ENCODE data around the gene PARD3.

PARD3 gene

GRCh38 chr10:34168439-34168838 is 646.7 kb downstream of the PARD3 start:
- POLR2A ChIA-PET, result no interaction called here
- CTCF ChIA-PET, result no interaction called here
- DNase-seq (ENCODE audit: extremely low spot score), result no peak
- TF ChIP-seq FOXA1 (IDR thresholded peaks at IDR 0.05), result no peak
- no peak for TF ChIP-seq LEF1 (IDR thresholded peaks at IDR 0.05; ENCODE audit: borderline replicate concordance)
- TF ChIP-seq CTBP1 (IDR thresholded peaks at IDR 0.05; ENCODE audit: borderline replicate concordance), result no peak
- no peak for TF ChIP-seq FOXM1 (IDR thresholded peaks at IDR 0.05; ENCODE audit: borderline replicate concordance)
- TF ChIP-seq NFRKB (IDR thresholded peaks at IDR 0.05), result no peak
- TF ChIP-seq SP1 (IDR thresholded peaks at IDR 0.05), result no peak
- no peak for TF ChIP-seq TARDBP (IDR thresholded peaks at IDR 0.05)

- POLR2A ChIA-PET, result no interaction called here
- DNase-seq (ENCODE audit: extremely low spot score), result no peak
- CTCF ChIA-PET, result no interaction called here
- TF ChIP-seq ELF4 (IDR thresholded peaks at IDR 0.05) (no peak), FOXM1 (IDR thresholded peaks at IDR 0.05; ENCODE audit: borderline replicate concordance) (no peak), ARNT (IDR thresholded peaks at IDR 0.05) (no peak), TARDBP (IDR thresholded peaks at IDR 0.05) (no peak), PKNOX1 (IDR thresholded peaks at IDR 0.05) (no peak), SP1 (IDR thresholded peaks at IDR 0.05) (no peak), FOXK2 (IDR thresholded peaks at IDR 0.05) (no peak), BHLHE40 (IDR thresholded peaks at IDR 0.05; ENCODE audit: borderline replicate concordance) (no peak), FOXA1 (IDR thresholded peaks at IDR 0.05) (no peak), CTBP1 (IDR thresholded peaks at IDR 0.05; ENCODE audit: borderline replicate concordance) (no peak), LEF1 (IDR thresholded peaks at IDR 0.05; ENCODE audit: borderline replicate concordance) (no peak), NFRKB (IDR thresholded peaks at IDR 0.05) (no peak), L3MBTL2 (conservative IDR thresholded peaks at IDR 0.05) (no peak), ZNF384 (IDR thresholded peaks at IDR 0.05) (no peak)
Measured at GRCh38 chr10:34166823-34167222, 648.3 kb downstream of the PARD3 start.

- TF ChIP-seq FOXA1 (IDR thresholded peaks at IDR 0.05) (no peak), NFRKB (IDR thresholded peaks at IDR 0.05) (no peak), ZNF384 (IDR thresholded peaks at IDR 0.05) (no peak), TARDBP (IDR thresholded peaks at IDR 0.05) (no peak), BHLHE40 (IDR thresholded peaks at IDR 0.05; ENCODE audit: borderline replicate concordance) (no peak), SUZ12 (IDR thresholded peaks at IDR 0.05) (no peak), CTBP1 (IDR thresholded peaks at IDR 0.05; ENCODE audit: borderline replicate concordance) (no peak), ELF4 (IDR thresholded peaks at IDR 0.05) (no peak), PKNOX1 (IDR thresholded peaks at IDR 0.05) (no peak), FOXM1 (IDR thresholded peaks at IDR 0.05; ENCODE audit: borderline replicate concordance) (no peak)
- POLR2A ChIA-PET, result no interaction called here
- CTCF ChIA-PET, result no interaction called here
- DNase-seq (ENCODE audit: extremely low spot score), result no peak
Measured at GRCh38 chr10:34166354-34166753, 648.7 kb downstream of the PARD3 start.

- DNase-seq (ENCODE audit: extremely low spot score), result no peak
- TF ChIP-seq HDGF (IDR thresholded peaks at IDR 0.05; ENCODE audit: borderline replicate concordance) (no peak), TARDBP (IDR thresholded peaks at IDR 0.05) (no peak), ARNT (IDR thresholded peaks at IDR 0.05) (no peak), FOXM1 (IDR thresholded peaks at IDR 0.05; ENCODE audit: borderline replicate concordance) (no peak), SP1 (IDR thresholded peaks at IDR 0.05) (no peak), FOXK2 (IDR thresholded peaks at IDR 0.05) (no peak), ELF4 (IDR thresholded peaks at IDR 0.05) (no peak), BHLHE40 (IDR thresholded peaks at IDR 0.05; ENCODE audit: borderline replicate concordance) (no peak)
- ChIA-PET CTCF (no interaction called here), POLR2A (no interaction called here)
Measured at GRCh38 chr10:34164029-34164428, 651.1 kb downstream of the PARD3 start.

GRCh38 chr10:34163075-34163905 is 651.8 kb downstream of the PARD3 start:
- POLR2A ChIA-PET, result no interaction called here
- no peak for DNase-seq (ENCODE audit: extremely low spot score)
- CTCF ChIA-PET, result no interaction called here
- TF ChIP-seq CTBP1 (IDR thresholded peaks at IDR 0.05; ENCODE audit: borderline replicate concordance), result no peak
- TF ChIP-seq NFRKB (IDR thresholded peaks at IDR 0.05), result no peak
- TF ChIP-seq PKNOX1 (IDR thresholded peaks at IDR 0.05), result no peak
- TF ChIP-seq HDGF (IDR thresholded peaks at IDR 0.05; ENCODE audit: borderline replicate concordance), result no peak
- TF ChIP-seq FOXA1 (IDR thresholded peaks at IDR 0.05), result no peak
- no peak for TF ChIP-seq L3MBTL2 (conservative IDR thresholded peaks at IDR 0.05)
- no peak for TF ChIP-seq FOXM1 (IDR thresholded peaks at IDR 0.05; ENCODE audit: borderline replicate concordance)
- TF ChIP-seq ELF4 (IDR thresholded peaks at IDR 0.05), result no peak
- no peak for TF ChIP-seq ARNT (IDR thresholded peaks at IDR 0.05)
- TF ChIP-seq LEF1 (IDR thresholded peaks at IDR 0.05; ENCODE audit: borderline replicate concordance), result no peak
- TF ChIP-seq SP1 (IDR thresholded peaks at IDR 0.05), result no peak
- TF ChIP-seq FOXK2 (IDR thresholded peaks at IDR 0.05), result no peak
- no peak for TF ChIP-seq BHLHE40 (IDR thresholded peaks at IDR 0.05; ENCODE audit: borderline replicate concordance)
- TF ChIP-seq SUZ12 (IDR thresholded peaks at IDR 0.05), result no peak
- no peak for TF ChIP-seq ZNF384 (IDR thresholded peaks at IDR 0.05)
- no peak for TF ChIP-seq TARDBP (IDR thresholded peaks at IDR 0.05)

- CTCF ChIA-PET, result no interaction called here
- TF ChIP-seq ELF4 (IDR thresholded peaks at IDR 0.05), result no peak
- no peak for DNase-seq (ENCODE audit: extremely low spot score)
- POLR2A ChIA-PET, result no interaction called here
Measured at GRCh38 chr10:34161777-34162370, 653.2 kb downstream of the PARD3 start.
